SK-N-SH (cell line): Measurements from ENCODE around the gene CFAP299. TPM values are rescaled to one million over a fixed set of nuclear protein-coding genes. Genes with fewer than 3 reads are reported as not detected.
A peak's percentile ranks its signal among the peaks of the same experiment; 100 is the strongest.

Source experiments
- CTCF ChIA-PET: fragments of 300-600, 350-600 bp; formaldehyde crosslinking; extraction: SDS; loops from one replicate; lab custom pipeline; 2021; lab: Yijun Ruan, JAX
- POLR2A ChIA-PET: fragments of 350-600 bp; sonication (Branson Sonifier 250); formaldehyde crosslinking; extraction: SDS; loops from one replicate; lab custom pipeline; 2020; ENCODE audit warnings: antibody characterized with exemption, inconsistent platforms; lab: Yijun Ruan, JAX
- DNase-seq: peaks from one replicate; pipeline ENCODE4 v3.0.0; 2012
- H2AFZ ChIP-seq: fragments of 200-600 bp; sonication (generic); 2 replicates; pipeline ENCODE4 v1.8.1; 2016; ENCODE audit warnings: antibody characterized with exemption, mild to moderate bottlenecking, low read depth
- H3F3A ChIP-seq: fragments of 200-600 bp; sonication (generic); replicated peaks from 2 replicates; pipeline ENCODE3; 2016; ENCODE audit warnings: antibody characterized with exemption, mild to moderate bottlenecking; ENCODE audit not compliant: insufficient read depth
- H3K27ac ChIP-seq, 2 experiments: fragments of 200-500 bp in 1 of 2; fragments of 200-600 bp in 1 of 2; sonication (Bioruptor generic) in 1 of 2; sonication (generic), shearing (Covaris generic) in 1 of 2; 2 replicates each; pipeline versions ENCODE4 v1.5.1 to v1.6.1; 2014 to 2016; ENCODE audit warnings: low read depth in 2 of 2, inconsistent platforms in 1 of 2, low read length in 1 of 2, mild to moderate bottlenecking in 1 of 2, mixed read lengths in 1 of 2
- H3K27me3 ChIP-seq: fragments of 200-600 bp; sonication (generic), shearing (Covaris generic); 2 replicates; pipeline ENCODE4 v1.6.1; 2016; ENCODE audit warnings: mixed run types; ENCODE audit not compliant: insufficient read depth
- H3K36me3 ChIP-seq, 2 experiments: fragments of 200-500 bp in 1 of 2; fragments of 200-600 bp in 1 of 2; sonication (Bioruptor generic) in 1 of 2; sonication (generic) in 1 of 2; replicated peaks in 1 of 2; 2 replicates each; pipeline versions ENCODE3 to v1.5.1; 2014 to 2016; ENCODE audit warnings: low read length in 1 of 2, mild to moderate bottlenecking in 1 of 2; ENCODE audit not compliant: insufficient read depth in 2 of 2, control insufficient read depth in 1 of 2
- H3K4me1 ChIP-seq, 2 experiments: fragments of 200-500 bp in 1 of 2; fragments of 200-600 bp in 1 of 2; sonication (Bioruptor generic) in 1 of 2; sonication (generic), shearing (Covaris generic) in 1 of 2; 2 replicates each; pipeline versions ENCODE4 v1.5.1 to v1.6.1; 2014 to 2016; ENCODE audit warnings: low read depth in 1 of 2, low read length in 1 of 2, mixed run types in 1 of 2; ENCODE audit not compliant: insufficient read depth in 2 of 2, control insufficient read depth in 1 of 2
- H3K4me2 ChIP-seq: fragments of 200-600 bp; sonication (generic), shearing (Covaris generic); 2 replicates; pipeline ENCODE4 v1.6.1; 2017; ENCODE audit warnings: mixed run types
- H3K4me3 ChIP-seq, 2 experiments: fragments of 200-500 bp in 1 of 2; fragments of 200-600 bp in 1 of 2; sonication (Bioruptor generic) in 1 of 2; sonication (generic), shearing (Covaris generic) in 1 of 2; 2 replicates each; pipeline versions ENCODE4 v1.5.1 to v1.8.1; 2014 to 2016; ENCODE audit warnings: low read depth in 2 of 2, inconsistent platforms in 1 of 2, low read length in 1 of 2, mild to moderate bottlenecking in 1 of 2, mixed read lengths in 1 of 2, moderate library complexity in 1 of 2
- H3K79me2 ChIP-seq: fragments of 200-600 bp; sonication (generic); 2 replicates; pipeline ENCODE4 v1.8.1; 2017; ENCODE audit warnings: mild to moderate bottlenecking; ENCODE audit not compliant: insufficient read depth
- H3K9ac ChIP-seq: fragments of 200-600 bp; sonication (generic); 2 replicates; pipeline ENCODE4 v1.6.1; 2017; ENCODE audit warnings: mixed run types
- H3K9me2 ChIP-seq: fragments of 200-600 bp; sonication (generic); 2 replicates; pipeline ENCODE4 v1.6.1; 2017; ENCODE audit warnings: mixed run types
- H3K9me3 ChIP-seq: fragments of 200-600 bp; sonication (generic); 2 replicates; pipeline ENCODE4 v1.6.1; 2017; ENCODE audit warnings: mixed run types, mild to moderate bottlenecking, moderate library complexity
- H4K20me1 ChIP-seq: fragments of 200-600 bp; sonication (generic); 2 replicates; pipeline ENCODE4 v1.6.1; 2017; ENCODE audit warnings: mild to moderate bottlenecking, mixed run types; ENCODE audit not compliant: insufficient read depth
- EZH2phosphoT487 ChIP-seq: fragments of 200-600 bp; sonication (generic); IDR thresholded peaks from 2 replicates; pipeline ENCODE4 v1.6.1; 2017; ENCODE audit warnings: low read depth, mixed run types, mild to moderate bottlenecking, antibody characterized with exemption, moderate library complexity, borderline replicate concordance
- FOXM1 ChIP-seq: IDR thresholded peaks from 2 replicates; pipeline ENCODE4 v1.4.0; 2012; ENCODE audit warnings: low read depth, mild to moderate bottlenecking
- GABPA ChIP-seq: IDR thresholded peaks from 2 replicates; pipeline ENCODE4 v1.4.0; 2012; ENCODE audit warnings: low read depth, mild to moderate bottlenecking
- JUND ChIP-seq: IDR thresholded peaks from 2 replicates; pipeline ENCODE4 v1.4.0; 2012
- MXI1 ChIP-seq: IDR thresholded peaks from 2 replicates; pipeline ENCODE4 v1.6.1; 2012; ENCODE audit warnings: mild to moderate bottlenecking, low read depth, low read length, improper control_type of control experiment
- RAD21 ChIP-seq: IDR thresholded peaks from 2 replicates; pipeline ENCODE4 v1.6.1; 2012; ENCODE audit warnings: mild to moderate bottlenecking, low read length
- RFX5 ChIP-seq: IDR thresholded peaks from 2 replicates; pipeline ENCODE4 v1.6.1; 2012; ENCODE audit warnings: mild to moderate bottlenecking, improper control_type of control experiment, low read length
- RXRA ChIP-seq: IDR thresholded peaks from 2 replicates; pipeline ENCODE4 v1.4.0; 2012; ENCODE audit warnings: low read depth, mild to moderate bottlenecking, borderline replicate concordance
- SMC3 ChIP-seq: IDR thresholded peaks from 2 replicates; pipeline ENCODE4 v1.6.1; 2012; ENCODE audit warnings: low read depth, low read length, improper control_type of control experiment
- TEAD4 ChIP-seq: IDR thresholded peaks from 2 replicates; pipeline ENCODE4 v1.4.0; 2012; ENCODE audit warnings: mild to moderate bottlenecking, borderline replicate concordance; ENCODE audit not compliant: insufficient read depth
- WGBS: methylation state at CpG from one replicate; pipeline ENCODE4 v1.1.6; 2017; ENCODE audit warnings: low lambda C conversion rate; 5-methylcytosine and 5-hydroxymethylcytosine counted together
- polyA plus RNA-seq, 3 experiments: library from polyadenylated mRNA; depleted of rRNA; stranded (reverse); fragments of >200 nt; gene quantifications; 2 replicates each; pipeline ENCODE4 v1.2.3, GENCODE V29; 2012
- TF ChIP-seq, protein P1 (sequence below): fragments of 200-600 bp; sonication (generic); IDR thresholded peaks from 2 replicates; pipeline ENCODE4 v1.6.1; 2017; ENCODE audit warnings: antibody characterized with exemption, mild to moderate bottlenecking, moderate library complexity
- TF ChIP-seq, protein P2 (sequence below): fragments of 150-350 bp; IDR thresholded peaks from 2 replicates; pipeline ENCODE4 v1.6.1; 2016; ENCODE audit warnings: mild to moderate bottlenecking, low read depth, low read length
- TF ChIP-seq, protein P3 (sequence below): IDR thresholded peaks from 2 replicates; pipeline ENCODE4 v1.4.0; 2012; ENCODE audit warnings: low read depth, borderline replicate concordance

Gene CFAP299
- polyA plus RNA-seq, 1 of the 3 experiments (the other 2 are of a cell fraction), result 1.2 TPM

DNA sequence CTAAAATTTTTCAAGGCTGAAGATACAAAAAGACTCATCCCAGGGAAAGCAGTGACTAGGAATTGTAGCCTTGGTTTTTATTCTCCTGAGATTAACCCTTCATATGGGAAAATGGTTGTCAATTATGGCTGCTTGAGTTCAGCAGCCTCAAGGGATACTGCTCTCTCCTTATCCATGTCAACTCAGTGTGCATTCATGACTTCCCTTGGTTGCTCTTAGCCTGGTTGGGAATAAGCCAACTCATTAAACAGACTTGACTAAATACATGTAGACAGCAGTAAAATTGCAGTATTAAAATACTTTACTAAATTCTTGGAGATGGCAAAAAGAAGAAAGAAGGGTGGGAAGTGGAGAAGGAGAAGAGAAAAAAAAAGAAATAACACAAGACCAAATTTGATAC lies 650.5 kb downstream of the CFAP299 start:
- H2AFZ ChIP-seq, result no peak overlapping the region
- no peak overlapping the region for H3K9ac ChIP-seq
- H3K36me3 ChIP-seq, result no peaks in the 10 kb centered on the region
- H4K20me1 ChIP-seq, result no peaks in the 10 kb centered on the region
- no peak overlapping the region for H3K4me2 ChIP-seq
- POLR2A ChIA-PET, result no interaction called here
- H3K4me3 ChIP-seq, result no peak overlapping the region
- no peak overlapping the region for H3K27ac ChIP-seq
- no peaks in the 10 kb centered on the region for H3F3A ChIP-seq
- no peaks in the 10 kb centered on the region for H3K9me2 ChIP-seq
- H3K79me2 ChIP-seq, result no peaks in the 10 kb centered on the region
- DNase-seq, result no peak
- no peaks in the 10 kb centered on the region for H3K4me1 ChIP-seq
- TF ChIP-seq FOXM1 (no peak), RFX5 (no peak), EZH2phosphoT487 (no peak), TEAD4 (no peak)
- TF ChIP-seq, all 33 proteins: peak for 0
- CTCF ChIA-PET, result interaction anchor here (2.0 kb wide), 1 partner anchor 623 kb away, joined by 5 read pairs; no protein-coding TSS in a partner anchor
- no peaks in the 10 kb centered on the region for H3K9me3 ChIP-seq
- H3K27me3 ChIP-seq, result no peaks in the 10 kb centered on the region

DNA sequence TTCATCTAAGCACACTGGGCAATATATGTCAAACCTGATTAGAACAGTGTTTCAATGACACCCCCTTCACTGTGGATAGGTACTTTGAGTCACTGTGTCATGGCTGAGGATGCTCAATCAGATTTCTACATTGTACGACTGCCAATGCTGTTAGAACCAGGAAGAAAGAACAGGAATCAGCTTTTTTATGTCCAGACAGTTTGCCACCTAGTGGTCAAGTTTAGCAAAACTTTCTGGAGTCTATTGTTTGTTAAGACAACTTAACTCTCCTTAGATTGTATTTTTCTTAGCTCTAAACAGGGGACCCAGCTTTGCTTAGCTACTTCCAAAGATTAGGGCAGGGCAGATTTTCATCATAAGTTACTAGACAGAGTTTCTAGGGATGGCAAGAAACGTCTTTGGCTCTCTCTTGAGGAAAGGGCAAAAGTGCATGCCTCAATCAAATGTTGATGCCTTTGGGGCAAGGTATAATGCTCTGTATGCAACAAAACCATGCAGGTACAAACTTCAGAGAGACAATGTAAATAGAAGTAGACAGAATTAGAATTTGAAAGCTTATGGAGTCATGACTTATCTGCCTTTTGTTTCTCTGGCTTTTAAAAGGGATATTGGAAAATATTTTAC lies 654.5 kb downstream of the CFAP299 start:
- Histone ChIP-seq H3K9me2 (no peaks in the 10 kb centered on the region), H2AFZ (no peak overlapping the region), H3F3A (no peaks in the 10 kb centered on the region), H3K4me2 (no peak overlapping the region), H3K27me3 (no peaks in the 10 kb centered on the region), H3K36me3 (no peaks in the 10 kb centered on the region)
- TF ChIP-seq, protein P1, sequence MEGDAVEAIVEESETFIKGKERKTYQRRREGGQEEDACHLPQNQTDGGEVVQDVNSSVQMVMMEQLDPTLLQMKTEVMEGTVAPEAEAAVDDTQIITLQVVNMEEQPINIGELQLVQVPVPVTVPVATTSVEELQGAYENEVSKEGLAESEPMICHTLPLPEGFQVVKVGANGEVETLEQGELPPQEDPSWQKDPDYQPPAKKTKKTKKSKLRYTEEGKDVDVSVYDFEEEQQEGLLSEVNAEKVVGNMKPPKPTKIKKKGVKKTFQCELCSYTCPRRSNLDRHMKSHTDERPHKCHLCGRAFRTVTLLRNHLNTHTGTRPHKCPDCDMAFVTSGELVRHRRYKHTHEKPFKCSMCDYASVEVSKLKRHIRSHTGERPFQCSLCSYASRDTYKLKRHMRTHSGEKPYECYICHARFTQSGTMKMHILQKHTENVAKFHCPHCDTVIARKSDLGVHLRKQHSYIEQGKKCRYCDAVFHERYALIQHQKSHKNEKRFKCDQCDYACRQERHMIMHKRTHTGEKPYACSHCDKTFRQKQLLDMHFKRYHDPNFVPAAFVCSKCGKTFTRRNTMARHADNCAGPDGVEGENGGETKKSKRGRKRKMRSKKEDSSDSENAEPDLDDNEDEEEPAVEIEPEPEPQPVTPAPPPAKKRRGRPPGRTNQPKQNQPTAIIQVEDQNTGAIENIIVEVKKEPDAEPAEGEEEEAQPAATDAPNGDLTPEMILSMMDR, result peak; percentile 78
- TF ChIP-seq RXRA (no peak), RAD21 (peak; percentile 68), SMC3 (peak; percentile 75)
- TF ChIP-seq, all 33 proteins: peak for 3
- H3K79me2 ChIP-seq, result no peaks in the 10 kb centered on the region
- no peak overlapping the region for H3K9ac ChIP-seq
- peak; percentile 5 for DNase-seq
- POLR2A ChIA-PET, result no interaction called here
- H3K4me3 ChIP-seq, result no peak overlapping the region
- 0% methylated on average over 2 of the region's 2 CpGs for whole genome bisulfite sequencing
- CTCF ChIA-PET, result interaction anchor here (0.5 to 2.5 kb wide), 32 partner anchors 9 to 746 kb away, joined by 3 to 25 read pairs (median 4); partner anchors contain the start of gene BMP3
- no peaks in the 10 kb centered on the region for H4K20me1 ChIP-seq
- H3K4me1 ChIP-seq, result no peaks in the 10 kb centered on the region
- 0 out of 2 replicates have a peak, but pooled peaks cover 5% of the 10 kb centered on the region for H3K9me3 ChIP-seq
- no peak overlapping the region for H3K27ac ChIP-seq

DNA sequence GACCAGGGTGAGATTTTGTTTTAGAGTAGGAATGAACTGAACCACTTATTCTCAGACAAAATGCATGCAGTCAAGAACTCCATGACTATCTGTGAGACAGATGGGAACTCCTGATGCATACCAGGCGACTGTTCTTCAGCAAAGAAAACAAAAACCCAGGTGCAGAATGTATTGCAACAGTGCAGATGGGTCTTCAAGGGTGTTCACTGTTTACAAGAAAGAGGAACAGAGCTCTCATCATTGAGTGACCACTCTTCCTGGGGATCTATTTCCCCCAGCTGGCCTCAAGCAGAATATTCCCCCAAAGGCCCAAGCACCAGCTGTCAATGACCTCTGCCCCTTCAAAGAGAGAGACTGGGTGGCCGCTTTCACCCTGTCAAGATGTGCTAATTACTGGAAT lies 655.3 kb downstream of the CFAP299 start:
- DNase-seq, result no peak
- no peaks in the 10 kb centered on the region for H3K36me3 ChIP-seq
- H3K9ac ChIP-seq, result no peak overlapping the region
- H3K27ac ChIP-seq, result no peak overlapping the region
- no peaks in the 10 kb centered on the region for H3K27me3 ChIP-seq
- TF ChIP-seq MXI1, result no peak
- no peak for TF ChIP-seq JUND
- TF ChIP-seq, protein P2, sequence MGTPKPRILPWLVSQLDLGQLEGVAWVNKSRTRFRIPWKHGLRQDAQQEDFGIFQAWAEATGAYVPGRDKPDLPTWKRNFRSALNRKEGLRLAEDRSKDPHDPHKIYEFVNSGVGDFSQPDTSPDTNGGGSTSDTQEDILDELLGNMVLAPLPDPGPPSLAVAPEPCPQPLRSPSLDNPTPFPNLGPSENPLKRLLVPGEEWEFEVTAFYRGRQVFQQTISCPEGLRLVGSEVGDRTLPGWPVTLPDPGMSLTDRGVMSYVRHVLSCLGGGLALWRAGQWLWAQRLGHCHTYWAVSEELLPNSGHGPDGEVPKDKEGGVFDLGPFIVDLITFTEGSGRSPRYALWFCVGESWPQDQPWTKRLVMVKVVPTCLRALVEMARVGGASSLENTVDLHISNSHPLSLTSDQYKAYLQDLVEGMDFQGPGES, result no peak
- TF ChIP-seq, protein P3, sequence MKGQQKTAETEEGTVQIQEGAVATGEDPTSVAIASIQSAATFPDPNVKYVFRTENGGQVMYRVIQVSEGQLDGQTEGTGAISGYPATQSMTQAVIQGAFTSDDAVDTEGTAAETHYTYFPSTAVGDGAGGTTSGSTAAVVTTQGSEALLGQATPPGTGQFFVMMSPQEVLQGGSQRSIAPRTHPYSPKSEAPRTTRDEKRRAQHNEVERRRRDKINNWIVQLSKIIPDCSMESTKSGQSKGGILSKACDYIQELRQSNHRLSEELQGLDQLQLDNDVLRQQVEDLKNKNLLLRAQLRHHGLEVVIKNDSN, result no peak
- no peak for TF ChIP-seq GABPA
- TF ChIP-seq SMC3, result no peak
- H2AFZ ChIP-seq, result no peak overlapping the region
- no peak overlapping the region for H3K4me3 ChIP-seq
- H3K4me2 ChIP-seq, result no peak overlapping the region
- no peaks in the 10 kb centered on the region for H4K20me1 ChIP-seq
- H3K79me2 ChIP-seq, result no peaks in the 10 kb centered on the region
- H3K9me2 ChIP-seq, result no peaks in the 10 kb centered on the region
- ChIA-PET POLR2A (no interaction called here), CTCF (interaction anchor here (0.8 to 2.5 kb wide), 10 partner anchors 10 to 630 kb away, joined by 3 to 25 read pairs (median 6); no protein-coding TSS in a partner anchor)
- H3F3A ChIP-seq, result no peaks in the 10 kb centered on the region
- H3K4me1 ChIP-seq, result no peaks in the 10 kb centered on the region
- 0 out of 2 replicates have a peak, but pooled peaks cover 5% of the 10 kb centered on the region for H3K9me3 ChIP-seq
- 8% methylated on average over 2 of the region's 2 CpGs for WGBS
